A549 treated with AZD9567 at 1 μM for 4 hours (cell line): ENCODE data around the gene PHKA2. TPM values are rescaled to one million over a fixed set of nuclear protein-coding genes. Genes with fewer than 3 reads are reported as not detected.

Experiments used
- total RNA-seq: library from RNA; stranded (reverse); fragments of 200-300 nt; extraction: Qiagen RNA extraction; gene quantifications from 5 replicates; pipeline ENCODE4 v1.2.3, GENCODE V29; 2022; ENCODE audit not compliant: insufficient read depth

PHKA2 gene
- 8.9 to 15.9 TPM (median 14.1 TPM) in 5 replicates for total RNA-seq

GRCh38 chrX:18983666-18984380 lies at the start of gene PHKA2:
Gene PHKA2, minus strand, starts transcription at chrX:18984114. Its CDS starts 182 bp downstream, at chrX:18983932.

Other genes starting within 250 kb of the PHKA2 start
- 8.2 to 11.6 TPM (median 9.5 TPM) in 5 replicates for gene ADGRG2, start 138.4 kb upstream of the PHKA2 start, total RNA-seq